ENCODE results near the gene NIBAN1. TPM values are rescaled to one million over a fixed set of nuclear protein-coding genes. Genes with fewer than 3 reads are reported as not detected.

The NIBAN1 gene
- total RNA-seq, 4 donors from 2014 or later = 23.8 to 146 (median 54.2) TPM

DNA sequence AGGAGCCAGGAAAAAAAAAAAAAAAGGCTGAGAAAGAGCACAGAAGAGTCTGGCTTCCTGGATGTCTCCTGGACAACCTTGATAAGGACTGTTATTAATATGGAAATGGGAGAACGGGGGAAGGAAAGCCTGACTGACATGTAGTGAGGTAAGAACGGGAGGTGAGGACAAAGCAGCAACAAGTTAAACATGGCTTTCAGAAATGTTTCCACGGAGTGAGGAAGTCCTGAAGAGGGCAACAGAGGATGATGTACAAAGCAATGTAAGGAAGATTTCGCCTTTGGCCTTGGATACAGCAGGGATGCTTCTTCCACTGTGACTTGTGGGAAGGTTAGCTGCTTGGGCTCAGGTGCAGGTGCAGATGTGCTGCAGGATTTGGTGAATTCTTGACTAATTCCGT, 11.9 kb upstream of the NIBAN1 start:
- no peak for TF ChIP-seq POLR2A (IDR thresholded peaks at IDR 0.05)
- no peak for TF ChIP-seq CTCF (IDR thresholded peaks at IDR 0.05)
- Histone ChIP-seq H3K36me3 (no peaks in the 10 kb centered on the region), H3K27ac (no peak overlapping the region), H3K9me3 (no peaks in the 10 kb centered on the region), H3K27me3 (no peaks in the 10 kb centered on the region), H3K4me3 (no peak overlapping the region), H3K4me1 (peaks cover 0 to 8% (median 0%) of the 10 kb centered on the region in 3 donors)
- intact Hi-C loops (cut with DNase I) = no loop called here
- DNase-seq = no peak
- 38 to 48% methylated on average over 5 of the region's 5 CpGs for WGBS, 2 donors

DNA sequence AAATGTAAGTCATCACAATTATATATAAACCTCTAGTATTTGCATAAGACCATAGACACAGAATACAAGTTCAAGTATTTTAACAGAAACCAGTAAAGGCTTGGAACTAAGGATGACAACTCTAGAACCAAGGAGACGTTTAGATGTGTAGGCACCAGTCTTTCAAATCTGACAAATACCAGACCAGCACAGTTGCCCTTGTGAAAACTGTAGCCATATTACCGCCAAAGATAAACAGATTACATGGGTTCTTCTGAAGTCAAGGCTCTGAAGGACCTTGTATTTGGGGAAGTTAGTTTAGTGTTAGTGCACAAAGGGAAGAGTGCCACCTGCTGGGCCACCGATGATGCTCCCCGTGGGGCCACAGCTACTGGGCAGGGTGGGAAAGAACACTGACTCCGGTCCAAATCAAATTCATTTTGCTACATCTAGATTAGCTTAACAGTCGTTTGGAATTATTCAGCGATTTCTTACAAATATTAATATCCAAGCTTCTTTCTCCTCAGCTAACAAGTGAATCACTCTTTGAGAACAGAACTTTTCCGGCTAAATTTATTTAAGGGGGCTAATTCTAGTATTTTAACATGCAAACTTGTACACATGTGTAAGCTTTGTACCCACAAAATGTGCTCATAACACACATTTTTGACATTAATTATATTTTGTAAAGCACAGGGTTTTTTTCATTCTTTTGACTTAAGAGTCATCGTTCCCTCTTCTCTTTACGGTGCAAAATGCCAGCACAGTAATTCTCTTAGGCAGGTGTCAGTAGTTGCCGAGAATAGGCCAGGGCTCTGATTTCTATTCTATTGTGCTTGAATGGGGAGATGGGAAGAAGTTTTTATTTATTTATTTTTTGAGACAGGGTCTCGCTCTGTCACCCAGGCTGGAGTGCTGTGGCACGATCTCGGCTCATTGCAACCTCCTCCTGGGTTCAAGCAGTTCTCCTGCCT, 8.0 kb upstream of the NIBAN1 start:
- peak; percentile 12 for DNase-seq
- intact Hi-C loops (cut with DNase I) = loop anchor here (5.0 kb wide), 1 partner anchor 175 kb away; no protein-coding TSS in a partner anchor
- no peak overlapping the region for H3K4me3 ChIP-seq
- H3K36me3 ChIP-seq = no peaks in the 10 kb centered on the region
- no peaks in the 10 kb centered on the region for H3K9me3 ChIP-seq
- TF ChIP-seq POLR2A (IDR thresholded peaks at IDR 0.05) = no peak
- TF ChIP-seq CTCF (IDR thresholded peaks at IDR 0.05) = peak; percentile 78 to 94 (median 91)
- no peak overlapping the region for H3K27ac ChIP-seq
- 47% methylated on average over 14 of the region's 14 CpGs for WGBS, 2 donors
- peaks cover 0 to 8% (median 0%) of the 10 kb centered on the region in 3 donors for H3K4me1 ChIP-seq
- H3K27me3 ChIP-seq = no peaks in the 10 kb centered on the region

DNA sequence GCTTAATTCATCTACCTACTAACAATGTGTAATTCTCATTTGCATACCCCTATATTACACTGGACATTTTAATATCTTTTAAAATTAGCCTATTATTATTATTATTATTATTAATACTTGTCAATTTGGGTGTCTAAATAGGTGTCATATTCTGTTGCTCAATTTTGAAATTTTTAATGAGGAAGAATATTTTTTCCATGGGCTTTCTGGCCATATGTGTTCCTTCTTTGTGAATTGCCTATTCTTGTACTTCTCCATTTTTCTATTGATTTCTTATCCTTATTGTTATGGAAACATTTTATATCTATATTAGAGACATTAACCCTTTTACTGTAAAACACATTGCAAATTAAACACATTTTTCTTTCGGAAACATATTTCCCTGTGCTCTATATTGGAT, 6.4 kb upstream of the NIBAN1 start:
- WGBS, 2 donors = 96% methylated on average over 1 of the region's 1 CpG
- intact Hi-C loops (cut with DNase I) = loop anchor here (5.0 kb wide), 1 partner anchor 173 kb away; no protein-coding TSS in a partner anchor

DNA sequence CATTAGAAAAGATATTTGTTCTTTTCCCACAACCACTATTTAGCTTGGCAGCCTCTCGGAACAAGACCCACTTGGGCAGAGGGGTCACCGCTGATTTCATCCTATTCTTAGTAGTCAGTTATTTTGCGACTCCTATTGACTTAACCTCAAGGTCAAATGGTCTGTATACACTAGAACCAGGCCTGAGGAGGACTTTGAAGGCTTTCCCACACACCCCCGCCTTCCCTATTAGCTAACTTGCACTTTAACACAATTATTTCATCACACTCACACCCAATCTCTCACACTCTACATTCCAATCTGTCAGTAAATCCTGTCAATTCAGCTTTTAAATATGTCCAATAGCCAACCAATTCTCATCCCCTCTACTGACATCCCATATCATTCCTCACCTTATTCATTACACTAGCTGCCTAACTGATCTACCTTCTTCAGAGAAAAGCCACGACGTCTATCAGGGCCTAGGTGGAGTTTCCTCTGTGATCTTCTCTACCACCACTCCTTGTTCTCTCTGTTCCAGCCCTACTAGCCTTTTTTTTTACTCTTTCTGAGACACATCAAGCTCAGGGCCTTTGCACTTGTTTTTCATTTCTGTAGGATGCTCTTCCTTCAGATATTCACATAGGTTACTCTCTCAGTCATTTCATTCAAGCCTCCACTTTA, 1.0 kb upstream of the NIBAN1 start:
- 69 to 84% methylated on average over 6 of the region's 6 CpGs for WGBS, 2 donors
- TF ChIP-seq POLR2A (IDR thresholded peaks at IDR 0.05) (no peak), CTCF (IDR thresholded peaks at IDR 0.05) (no peak)
- Histone ChIP-seq H3K4me1 (peaks cover 0 to 45% (median 20%) of the 10 kb centered on the region in 3 donors), H3K9me3 (no peaks in the 10 kb centered on the region), H3K27me3 (no peaks in the 10 kb centered on the region), H3K27ac (peak overlapping the region in 2 of 4 donors; percentile 87 to 92), H3K36me3 (no peaks in the 10 kb centered on the region), H3K4me3 (no peak overlapping the region)
- intact Hi-C loops (cut with DNase I) = no loop called here
- no peak for DNase-seq

More for the DNA sequence above, 6.4 kb upstream of the NIBAN1 start:
- H3K4me3 ChIP-seq = no peak overlapping the region
- TF ChIP-seq CTCF (IDR thresholded peaks at IDR 0.05) (no peak), POLR2A (IDR thresholded peaks at IDR 0.05) (no peak)
- no peak for DNase-seq
- H3K27me3 ChIP-seq = no peaks in the 10 kb centered on the region
- H3K27ac ChIP-seq = no peak overlapping the region
- no peaks in the 10 kb centered on the region for H3K36me3 ChIP-seq
- no peaks in the 10 kb centered on the region for H3K9me3 ChIP-seq
- H3K4me1 ChIP-seq = peaks cover 0 to 8% (median 0%) of the 10 kb centered on the region in 3 donors

DNA sequence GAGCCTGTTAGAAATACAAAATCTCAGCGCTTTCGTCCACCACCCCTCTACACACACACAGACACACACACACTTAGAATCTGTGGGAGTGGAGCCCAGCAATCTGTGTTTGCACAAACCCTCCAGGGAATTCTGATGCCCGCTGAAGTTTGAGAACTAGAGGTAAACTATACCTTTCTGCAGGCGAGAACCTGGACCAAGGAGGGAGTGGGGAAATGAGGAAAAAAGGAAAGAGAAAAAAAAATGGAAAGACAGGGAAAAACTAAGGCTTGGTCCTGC, 468 bp upstream of the NIBAN1 start:
- H3K4me1 ChIP-seq = peaks cover 0 to 49% (median 21%) of the 10 kb centered on the region in 3 donors

More for the DNA sequence above, 468 bp upstream of the NIBAN1 start:
- Histone ChIP-seq H3K27me3 (no peaks in the 10 kb centered on the region), H3K36me3 (no peaks in the 10 kb centered on the region), H3K27ac (peak overlapping the region; percentile 84 to 93 (median 90)), H3K4me3 (peak overlapping the region; percentile 67 to 91 (median 84)), H3K9me3 (no peaks in the 10 kb centered on the region)
- intact Hi-C loops (cut with DNase I) = no loop called here
- WGBS, 2 donors = 49 to 78% methylated on average over 4 of the region's 4 CpGs
- no peak for TF ChIP-seq POLR2A (IDR thresholded peaks at IDR 0.05)
- TF ChIP-seq CTCF (IDR thresholded peaks at IDR 0.05) = no peak
- DNase-seq = no peak

Measured in esophagus squamous epithelium (tissue), 5 donors.